Small intestine (tissue), 7 donors: ENCODE data around the gene GTF2IRD1. TPM values are rescaled to one million over a fixed set of nuclear protein-coding genes. Genes with fewer than 3 reads are reported as not detected.
"Not testable (repeated sequence)": the region's sequence is repeated elsewhere in the genome, so short reads cannot be mapped to it uniquely, and the experiment has no call there.

Experiments
- DNase-seq, 2 donors: peaks; one replicate each; pipeline versions ENCODE4 v3.0.0 to v3.0.0-alpha.2; 2013
- FAIRE-seq: peaks from 2 replicates; lab custom pipeline; 2012; peaks lifted over from hg19 to GRCh38; lab: Jason Lieb, UNC
- H3K27ac ChIP-seq, 3 donors: one replicate each; pipeline ENCODE4 v1.5.1; 2013; ENCODE audit warnings: low read length in 2 of 3, mild to moderate bottlenecking in 2 of 3, control low read depth in 1 of 3, inconsistent platforms in 1 of 3, low read depth in 1 of 3, moderate library complexity in 1 of 3
- H3K27me3 ChIP-seq, 3 donors: one replicate each; pipeline ENCODE4 v1.6.1; 2013; ENCODE audit warnings: low read length in 3 of 3, inconsistent platforms in 1 of 3; ENCODE audit not compliant: control insufficient read depth in 3 of 3, insufficient read depth in 3 of 3
- H3K36me3 ChIP-seq, 3 donors: one replicate each; pipeline ENCODE4 v1.6.1; 2013; ENCODE audit warnings: low read length in 3 of 3, inconsistent platforms in 1 of 3, low read depth in 1 of 3, mild to moderate bottlenecking in 1 of 3, moderate library complexity in 1 of 3; ENCODE audit not compliant: control insufficient read depth in 3 of 3, insufficient read depth in 2 of 3
- H3K4me1 ChIP-seq, 3 donors: one replicate each; pipeline ENCODE4 v1.6.1; 2013; ENCODE audit warnings: low read length in 2 of 3, inconsistent platforms in 1 of 3, low read depth in 1 of 3, mild to moderate bottlenecking in 1 of 3, moderate library complexity in 1 of 3; ENCODE audit not compliant: control insufficient read depth in 3 of 3, insufficient read depth in 2 of 3
- H3K4me3 ChIP-seq, 3 donors: one replicate each; pipeline ENCODE4 v1.5.1; 2013; ENCODE audit warnings: low read length in 3 of 3, control low read depth in 1 of 3, inconsistent platforms in 1 of 3, low read depth in 1 of 3, mild to moderate bottlenecking in 1 of 3, moderate library complexity in 1 of 3
- H3K9me3 ChIP-seq, 2 donors: one replicate each; pipeline ENCODE4 v1.6.1; 2013; ENCODE audit warnings: low read depth in 1 of 2, low read length in 1 of 2; ENCODE audit not compliant: control insufficient read depth in 2 of 2, insufficient read depth in 1 of 2
- WGBS, 3 donors: extraction: QIAGEN DNeasy Blood & Tissue Kit; methylation state at CpG; one replicate each; pipeline ENCODE4 v1.1.7; 2013; 5-methylcytosine and 5-hydroxymethylcytosine counted together
- polyA plus RNA-seq, 4 donors: library from polyadenylated mRNA; stranded (reverse) in 3 of 4; unstranded in 1 of 4; fragments of 200-250 nt in 3 of 4; fragments of 120-200 nt in 1 of 4; gene quantifications; one replicate each; pipeline versions ENCODE4 v1.2.1 to v1.2.3, GENCODE V29; 2013
- donor health status: healthy with polysubstance abuse.
- donor health status: control.
- donor health status: control.
- donor health status: Bipolar disorder and iron deficiency.
- donor health status: healthy.

Gene GTF2IRD1
- polyA plus RNA-seq, 4 donors, result 1.6 to 55.2 (median 10.1) TPM

DNA sequence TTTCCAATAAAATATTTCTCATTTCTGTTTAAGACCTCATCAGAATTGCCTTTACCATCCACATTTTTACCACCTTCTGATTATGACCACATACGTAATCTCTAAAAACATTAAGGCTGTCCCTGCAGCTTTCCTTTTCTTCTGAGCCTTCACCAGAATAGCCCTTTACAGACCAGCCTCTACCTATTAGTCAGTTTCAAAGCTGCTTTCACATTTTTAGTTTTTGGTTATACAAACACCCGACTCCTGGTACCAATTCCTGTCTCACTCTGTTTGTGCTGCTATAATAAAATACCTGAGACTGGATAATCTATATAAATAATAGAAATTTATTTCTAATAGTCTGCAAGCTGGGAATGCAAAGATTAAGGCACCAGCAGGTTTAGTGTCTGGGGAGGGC lies 15.4 kb upstream of the GTF2IRD1 start:
- peaks cover 0 to 17% (median 2%) of the 10 kb centered on the region in 3 donors for H3K4me1 ChIP-seq
- no peak for FAIRE-seq
- no peak overlapping the region for H3K4me3 ChIP-seq
- no peak for DNase-seq
- H3K36me3 ChIP-seq, result no peaks in the 10 kb centered on the region
- peaks cover 0 to 2% (median 0%) of the 10 kb centered on the region in 3 donors for H3K27me3 ChIP-seq
- WGBS, 3 donors, result 94 to 100% (median 96%) methylated on average over 2 of the region's 2 CpGs
- no peak overlapping the region for H3K27ac ChIP-seq
- H3K9me3 ChIP-seq, result peaks cover 0 to 12% of the 10 kb centered on the region in 2 donors

DNA sequence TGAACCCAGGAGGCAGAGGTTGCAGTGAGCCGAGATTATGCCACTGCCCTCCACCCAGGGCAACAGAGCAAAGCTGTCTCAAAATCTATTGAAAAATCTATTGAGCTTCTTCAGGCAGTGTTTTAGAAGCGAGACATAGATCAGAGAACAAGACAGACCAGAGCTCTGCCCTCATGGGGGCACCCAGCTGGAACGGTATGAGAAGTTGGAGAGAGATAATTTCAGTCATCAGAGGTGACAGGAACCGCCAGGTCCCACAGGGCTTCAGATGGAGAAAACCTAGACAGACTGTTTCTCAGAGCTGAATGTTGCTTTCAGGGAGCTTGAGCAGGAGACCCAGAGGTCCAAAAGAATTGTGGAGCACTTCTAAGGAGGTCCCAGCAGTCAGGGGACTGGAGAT lies 14.2 kb upstream of the GTF2IRD1 start:
- H3K9me3 ChIP-seq, result peaks cover 0 to 12% of the 10 kb centered on the region in 2 donors
- FAIRE-seq, result no peak
- no peak for DNase-seq
- no peak overlapping the region for H3K4me3 ChIP-seq
- H3K4me1 ChIP-seq, result peaks cover 0 to 25% (median 2%) of the 10 kb centered on the region in 3 donors
- no peak overlapping the region for H3K27ac ChIP-seq
- WGBS, 3 donors, result 87 to 96% (median 88%) methylated on average over 4 of the region's 4 CpGs
- no peaks in the 10 kb centered on the region for H3K36me3 ChIP-seq
- peaks cover 0 to 11% (median 0%) of the 10 kb centered on the region in 3 donors for H3K27me3 ChIP-seq

- FAIRE-seq, H3K36me3 ChIP-seq, DNase-seq, H3K27ac ChIP-seq, H3K4me3 ChIP-seq: not testable (repeated sequence)
- WGBS, 3 donors, result 94 to 97% (median 96%) methylated on average over 3 of the region's 3 CpGs
- Histone ChIP-seq H3K27me3 (peaks cover 0 to 11% (median 0%) of the 10 kb centered on the region in 3 donors), H3K4me1 (peaks cover 0 to 23% (median under 1%) of the 10 kb centered on the region in 3 donors), H3K9me3 (peaks cover 0 to 12% of the 10 kb centered on the region in 2 donors)
These were observed 13.6 kb upstream of the GTF2IRD1 start for GRCh38 chr7:74440143-74440542.

DNA sequence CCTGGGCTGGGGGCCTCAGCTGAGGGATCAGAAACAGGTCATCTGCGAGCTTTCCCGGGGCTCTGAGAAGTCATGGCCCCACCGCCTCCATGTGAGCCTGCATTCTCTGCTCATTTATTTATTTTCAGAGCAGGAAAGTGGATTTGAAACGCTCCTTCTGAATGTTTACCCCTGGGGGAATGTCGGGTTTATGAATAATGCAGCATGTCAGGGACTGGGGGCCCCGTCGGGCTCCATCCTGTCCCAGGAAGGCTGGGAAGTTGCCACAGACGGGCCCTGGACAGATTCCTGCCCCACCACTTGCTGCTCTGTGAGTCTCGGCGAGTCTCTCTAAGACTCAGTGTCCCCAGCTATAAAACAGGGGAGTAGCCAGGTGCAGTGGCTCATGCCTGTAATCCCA lies 11.9 kb upstream of the GTF2IRD1 start:
- Histone ChIP-seq H3K27me3 (peaks cover 0 to 11% (median 0%) of the 10 kb centered on the region in 3 donors), H3K4me3 (no peak overlapping the region), H3K36me3 (no peaks in the 10 kb centered on the region), H3K27ac (no peak overlapping the region), H3K9me3 (peaks cover 0 to 10% of the 10 kb centered on the region in 2 donors), H3K4me1 (peaks cover 0 to 12% (median 0%) of the 10 kb centered on the region in 3 donors)
- FAIRE-seq (no peak), DNase-seq (no peak)
- 60 to 80% (median 78%) methylated on average over 10 of the region's 10 CpGs for WGBS, 3 donors

DNA sequence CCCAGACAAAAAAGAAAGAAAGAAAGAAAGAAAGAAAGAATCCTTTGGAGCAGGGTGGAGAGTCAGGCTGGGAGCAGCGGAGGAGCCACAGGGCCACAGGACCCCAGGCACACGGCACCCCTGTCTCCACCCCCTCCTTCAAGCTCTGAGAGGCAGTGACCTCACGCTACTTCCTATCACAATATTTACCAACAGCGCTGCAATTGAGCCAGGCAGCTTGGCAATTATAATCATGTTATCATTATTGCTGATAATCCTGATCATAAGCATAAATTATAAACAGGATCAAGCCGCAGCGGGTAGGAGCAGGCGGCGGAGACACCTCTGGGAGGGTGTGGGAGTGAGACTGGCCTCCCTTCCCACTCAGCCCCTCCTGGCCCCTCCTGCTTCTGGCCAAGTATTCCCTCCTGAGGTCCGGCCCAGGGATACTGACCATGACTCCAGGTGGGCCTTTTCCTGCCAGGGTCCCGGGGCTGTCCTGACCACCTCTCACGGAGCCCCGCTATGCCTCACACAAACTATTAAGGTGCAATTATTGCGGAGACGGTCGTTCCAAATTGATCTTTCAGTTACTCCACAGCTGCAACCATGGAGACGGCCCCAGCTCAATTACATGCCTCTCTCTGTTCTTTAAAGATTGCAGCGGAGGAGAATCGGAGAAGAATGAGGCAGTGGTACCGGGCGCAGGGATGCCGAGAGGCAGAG lies 10.0 kb upstream of the GTF2IRD1 start:
- H3K4me3 ChIP-seq, result no peak overlapping the region
- DNase-seq (peak in 1 of 2 donors; percentile 56), FAIRE-seq (no peak)
- peaks cover 0 to 8% (median 0%) of the 10 kb centered on the region in 3 donors for H3K4me1 ChIP-seq
- H3K9me3 ChIP-seq, result peaks cover 0 to 5% of the 10 kb centered on the region in 2 donors
- H3K36me3 ChIP-seq, result no peaks in the 10 kb centered on the region
- H3K27ac ChIP-seq, result no peak overlapping the region
- H3K27me3 ChIP-seq, result peaks cover 0 to 11% (median 0%) of the 10 kb centered on the region in 3 donors
- 17 to 58% (median 32%) methylated on average over 21 of the region's 21 CpGs for WGBS, 3 donors

DNA sequence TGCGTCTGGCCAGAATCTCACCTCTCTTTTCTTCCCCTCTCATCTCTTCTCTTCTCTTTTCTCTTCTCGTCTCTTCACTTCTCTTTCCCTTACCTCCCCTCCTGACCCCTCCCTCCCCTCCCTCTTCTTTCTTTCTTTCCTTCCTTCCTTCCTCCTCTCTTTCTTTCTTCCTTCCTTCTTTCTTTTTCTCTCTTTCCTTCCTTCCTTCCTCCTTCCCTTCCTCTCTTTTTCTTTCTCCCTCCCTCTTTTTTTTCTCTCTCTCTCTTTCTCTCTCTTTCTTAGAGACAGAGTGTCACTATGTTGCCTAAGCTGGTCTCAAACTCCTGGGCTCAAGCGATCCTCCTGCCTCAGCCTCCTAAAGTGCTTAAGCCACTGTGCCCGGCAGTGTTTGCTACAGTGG lies 4.6 kb upstream of the GTF2IRD1 start:
- Histone ChIP-seq H3K36me3 (no peaks in the 10 kb centered on the region), H3K4me1 (peaks cover 0 to 12% (median 0%) of the 10 kb centered on the region in 3 donors), H3K27me3 (peaks cover 0 to 3% (median 0%) of the 10 kb centered on the region in 3 donors), H3K9me3 (peaks cover 0 to 4% of the 10 kb centered on the region in 2 donors), H3K4me3 (no peak overlapping the region), H3K27ac (no peak overlapping the region)
- DNase-seq, result no peak
- no peak for FAIRE-seq
- 89 to 100% (median 90%) methylated on average over 4 of the region's 4 CpGs for WGBS, 3 donors

DNA sequence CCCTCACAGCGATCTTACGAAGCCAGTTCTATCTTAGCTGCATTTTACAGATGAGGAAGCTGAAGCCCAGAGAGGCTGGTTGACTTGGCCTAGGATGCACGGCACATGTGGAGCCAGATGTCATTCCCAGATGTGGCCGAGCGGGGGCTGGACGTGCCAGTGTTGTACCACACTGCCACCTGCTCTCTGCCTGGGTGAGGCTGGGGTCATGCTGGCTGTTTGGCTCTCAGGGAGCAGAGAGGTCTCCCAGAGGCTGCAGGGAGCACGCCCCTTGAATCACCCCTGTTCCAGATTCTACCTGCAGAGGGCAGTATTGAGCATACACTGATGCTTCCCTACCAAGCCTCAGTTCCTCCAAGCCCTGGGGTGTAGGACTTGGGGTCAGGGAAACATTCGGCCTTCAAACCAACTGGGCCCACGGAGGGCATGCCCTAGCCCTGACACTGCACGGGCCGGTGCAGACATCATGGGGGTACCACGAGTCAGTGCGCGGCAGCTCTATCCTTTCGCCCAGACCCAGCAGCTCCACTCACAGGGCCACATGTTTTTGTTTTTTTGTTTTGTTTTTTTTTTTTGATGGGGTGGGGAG lies 3.8 kb upstream of the GTF2IRD1 start:
- Histone ChIP-seq H3K4me3 (no peak overlapping the region), H3K27me3 (no peaks in the 10 kb centered on the region), H3K4me1 (peaks cover 0 to 12% (median 0%) of the 10 kb centered on the region in 3 donors), H3K9me3 (peaks cover 0 to 4% of the 10 kb centered on the region in 2 donors), H3K36me3 (peaks cover 0 to 5% (median 0%) of the 10 kb centered on the region in 3 donors), H3K27ac (no peak overlapping the region)
- WGBS, 3 donors, result 61 to 66% (median 65%) methylated on average over 15 of the region's 15 CpGs
- FAIRE-seq (no peak), DNase-seq (peak; percentile 58 to 76)

DNA sequence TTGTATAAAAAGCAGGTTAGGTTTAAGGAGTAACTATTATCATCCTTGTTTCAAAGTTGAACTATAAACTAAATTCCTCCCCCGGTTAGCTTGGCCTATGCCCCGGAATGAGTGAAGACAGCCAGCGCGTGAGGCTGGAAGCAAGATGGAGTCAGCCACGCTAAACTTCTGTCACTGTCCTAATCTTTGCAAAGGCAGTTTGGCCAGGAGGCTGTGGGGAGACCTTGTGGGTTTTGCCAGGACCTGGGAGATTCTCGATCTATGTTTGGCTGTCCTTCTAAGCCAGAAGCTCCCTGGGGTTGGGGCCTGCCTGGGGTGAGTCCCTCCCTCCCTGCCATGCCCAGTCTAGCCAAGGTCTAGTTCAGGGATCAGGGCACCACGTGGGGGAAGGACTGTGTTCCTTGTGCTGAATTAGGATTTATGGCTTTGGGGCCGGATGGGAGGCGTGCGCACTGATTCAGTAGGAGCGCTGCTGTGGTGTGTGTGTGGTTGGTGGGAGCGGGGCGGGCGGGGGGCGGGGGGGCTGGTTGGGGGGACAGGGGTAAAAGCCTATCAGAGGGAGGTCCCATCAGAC lies 871 bp upstream of the GTF2IRD1 start:
- Histone ChIP-seq H3K36me3 (peaks cover 0 to 18% (median 0%) of the 10 kb centered on the region in 3 donors), H3K27ac (peak overlapping the region; percentile 34 to 93 (median 73)), H3K4me3 (peak overlapping the region in 2 of 3 donors; percentile 68 to 85), H3K27me3 (no peaks in the 10 kb centered on the region), H3K4me1 (peaks cover 0 to 33% (median 1%) of the 10 kb centered on the region in 3 donors), H3K9me3 (peaks cover 0 to 4% of the 10 kb centered on the region in 2 donors)
- DNase-seq, result peak; percentile 77 to 83
- 13 to 21% (median 17%) methylated on average over 15 of the region's 15 CpGs for WGBS, 3 donors
- no peak for FAIRE-seq
